ENCODE results near the gene XIRP2. TPM values are rescaled to one million over a fixed set of nuclear protein-coding genes. Genes with fewer than 3 reads are reported as not detected.

The XIRP2 gene
- polyA plus RNA-seq, 1 experiment = 0.43 TPM

GRCh38 chr2:167181688-167182087, 293.4 kb downstream of the XIRP2 start:
- Histone ChIP-seq H3K27me3 (ENCODE audit: control insufficient read depth, insufficient read depth, low read length) (no peaks in the 10 kb centered on the region), H3K27ac (ENCODE audit: low read depth, low read length) (no peak overlapping the region), H3K4me3 (ENCODE audit: low read depth, low read length) (no peak overlapping the region), H3K9me3 (ENCODE audit: control insufficient read depth, insufficient read depth, low read length) (no peaks in the 10 kb centered on the region)
- ChIA-PET POLR2A (no interaction called here), CTCF (no interaction called here)
- DNase-seq (ENCODE audit: low read depth, low spot score) = no peak
- TF ChIP-seq CTCF (IDR thresholded peaks at IDR 0.05; ENCODE audit: low read depth, low read length) = no peak

DNA sequence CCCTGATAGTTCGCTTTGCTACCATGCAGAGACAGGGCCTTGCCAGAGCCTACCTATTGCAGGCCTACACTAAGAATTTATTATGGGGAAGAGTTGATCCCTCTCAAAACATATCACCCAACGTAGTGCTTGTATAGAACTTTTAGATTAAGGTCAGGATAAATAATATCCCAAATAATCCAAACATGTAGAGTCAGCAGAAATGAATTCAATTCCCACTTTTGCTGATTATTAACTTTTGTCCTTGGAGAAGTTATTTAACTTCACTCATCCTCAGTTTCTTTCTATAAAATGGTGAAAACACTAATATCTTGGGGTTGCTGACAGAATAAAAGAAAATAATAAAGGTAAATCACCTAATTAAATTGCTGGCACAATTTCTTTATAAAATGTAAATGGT, 294.1 kb downstream of the XIRP2 start:
- no peak for DNase-seq (ENCODE audit: low read depth, low spot score)
- POLR2A ChIA-PET = no interaction called here
- H3K4me3 ChIP-seq (ENCODE audit: low read depth, low read length) = no peak overlapping the region
- CTCF ChIA-PET = no interaction called here
- no peaks in the 10 kb centered on the region for H3K9me3 ChIP-seq (ENCODE audit: control insufficient read depth, insufficient read depth, low read length)
- H3K27ac ChIP-seq (ENCODE audit: low read depth, low read length) = no peak overlapping the region
- H3K27me3 ChIP-seq (ENCODE audit: control insufficient read depth, insufficient read depth, low read length) = no peaks in the 10 kb centered on the region
- TF ChIP-seq CTCF (IDR thresholded peaks at IDR 0.05; ENCODE audit: low read depth, low read length) = no peak

DNA sequence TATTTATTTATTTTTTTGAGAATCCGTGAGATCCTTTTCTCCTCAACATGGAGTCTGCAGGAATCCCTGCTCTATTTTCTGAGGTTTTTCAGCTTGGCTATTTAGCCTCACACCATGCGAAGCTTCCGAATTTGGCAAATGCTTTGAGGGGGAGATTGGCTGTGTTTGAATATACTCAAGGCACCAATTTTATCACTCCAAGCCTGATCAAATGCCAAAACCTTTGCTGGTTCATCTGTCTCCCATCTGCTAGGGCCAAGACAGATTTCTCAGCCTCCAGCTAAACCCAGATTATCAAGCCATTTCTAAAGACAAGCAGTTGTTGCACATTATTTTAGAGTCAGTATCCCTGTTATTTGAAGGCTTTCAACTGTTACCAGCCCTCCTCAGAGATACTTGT, 295.7 kb downstream of the XIRP2 start:
- no peak for TF ChIP-seq CTCF (IDR thresholded peaks at IDR 0.05; ENCODE audit: low read depth, low read length)
- Histone ChIP-seq H3K4me3 (ENCODE audit: low read depth, low read length) (no peak overlapping the region), H3K9me3 (ENCODE audit: control insufficient read depth, insufficient read depth, low read length) (no peaks in the 10 kb centered on the region), H3K27ac (ENCODE audit: low read depth, low read length) (no peak overlapping the region), H3K27me3 (ENCODE audit: control insufficient read depth, insufficient read depth, low read length) (no peaks in the 10 kb centered on the region)
- ChIA-PET CTCF (no interaction called here), POLR2A (no interaction called here)
- no peak for DNase-seq (ENCODE audit: low read depth, low spot score)

GRCh38 chr2:167186465-167186864, 298.2 kb downstream of the XIRP2 start:
- H3K4me3 ChIP-seq (ENCODE audit: low read depth, low read length) = no peak overlapping the region
- POLR2A ChIA-PET = no interaction called here
- no peaks in the 10 kb centered on the region for H3K27me3 ChIP-seq (ENCODE audit: control insufficient read depth, insufficient read depth, low read length)
- no peak overlapping the region for H3K27ac ChIP-seq (ENCODE audit: low read depth, low read length)
- no peaks in the 10 kb centered on the region for H3K9me3 ChIP-seq (ENCODE audit: control insufficient read depth, insufficient read depth, low read length)
- CTCF ChIA-PET = interaction anchor here (0.7 to 2.6 kb wide), 3 partner anchors 25 to 932 kb away, joined by 3 to 6 read pairs (median 3); no protein-coding TSS in a partner anchor
- no peak for TF ChIP-seq CTCF (IDR thresholded peaks at IDR 0.05; ENCODE audit: low read depth, low read length)
- DNase-seq (ENCODE audit: low read depth, low spot score) = no peak

DNA sequence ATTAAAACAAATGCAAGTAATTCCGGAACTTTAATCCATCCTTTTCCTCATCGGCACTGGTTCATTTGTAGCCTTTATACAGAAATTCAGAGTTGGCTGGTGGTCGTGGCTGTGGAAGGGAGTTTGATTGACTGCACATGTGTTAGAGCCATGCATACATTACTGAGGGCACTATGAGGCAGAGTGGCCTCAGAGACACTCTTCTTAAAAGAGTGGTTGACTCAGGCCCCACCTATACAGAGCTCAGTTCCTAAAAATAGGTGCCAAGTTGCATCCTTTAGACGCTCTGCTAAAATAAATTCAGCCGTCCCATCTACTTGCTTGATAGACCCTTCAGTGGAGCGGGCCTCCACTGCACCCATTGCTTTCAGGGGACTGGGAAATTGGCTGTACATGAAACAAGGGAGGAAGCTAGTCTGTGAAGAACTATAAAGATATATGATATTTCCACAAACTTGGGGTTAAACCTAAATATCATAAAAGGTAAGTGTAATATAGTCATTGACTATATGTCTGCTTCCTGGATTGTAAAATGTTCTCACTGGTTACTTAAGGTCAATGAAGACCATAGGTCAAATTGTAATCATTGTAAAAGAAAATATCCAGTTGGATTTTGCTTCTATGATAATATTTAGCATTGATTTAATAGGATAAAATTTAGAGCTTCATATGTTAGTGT, 298.9 kb downstream of the XIRP2 start:
- CTCF ChIA-PET = interaction anchor here (2.6 kb wide), 1 partner anchor 25 kb away, joined by 6 read pairs; no protein-coding TSS in a partner anchor
- POLR2A ChIA-PET = no interaction called here
- no peaks in the 10 kb centered on the region for H3K27me3 ChIP-seq (ENCODE audit: control insufficient read depth, insufficient read depth, low read length)

More for the DNA sequence above, 298.9 kb downstream of the XIRP2 start:
- no peak overlapping the region for H3K4me3 ChIP-seq (ENCODE audit: low read depth, low read length)
- DNase-seq (ENCODE audit: low read depth, low spot score) = no peak
- no peaks in the 10 kb centered on the region for H3K9me3 ChIP-seq (ENCODE audit: control insufficient read depth, insufficient read depth, low read length)
- no peak for TF ChIP-seq CTCF (IDR thresholded peaks at IDR 0.05; ENCODE audit: low read depth, low read length)
- H3K27ac ChIP-seq (ENCODE audit: low read depth, low read length) = no peak overlapping the region
